T-helper 9 cell (primary cell): ENCODE measurements around the gene SEC14L6.
"Not testable (repeated sequence)": the region's sequence is repeated elsewhere in the genome, so short reads cannot be mapped to it uniquely, and the experiment has no call there.

Source experiments
- DNase-seq: peaks from one replicate; pipeline ENCODE4 v3.0.0-alpha.2; 2020

Gene SEC14L6

DNA sequence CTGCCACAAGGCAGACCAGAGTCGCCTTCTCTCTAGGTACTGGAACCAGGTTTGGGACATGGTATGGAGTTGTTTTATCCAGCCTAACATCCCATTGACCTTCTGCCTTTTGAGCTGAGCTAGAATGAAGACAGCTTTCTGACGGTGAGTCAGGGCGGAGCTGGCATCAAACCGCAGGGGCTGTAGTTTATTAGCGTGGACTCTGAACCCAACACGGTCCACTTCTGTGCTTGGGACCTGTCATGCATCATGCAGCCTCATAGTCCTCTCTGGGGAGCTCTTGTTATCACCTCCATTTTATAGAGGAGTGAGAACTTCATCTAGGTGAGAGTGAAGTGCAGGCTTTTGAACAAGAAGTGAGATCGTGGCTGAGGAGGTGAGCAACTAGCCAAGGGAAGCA lies 19.6 kb upstream of the SEC14L6 start:
- DNase-seq, result no peak

DNA sequence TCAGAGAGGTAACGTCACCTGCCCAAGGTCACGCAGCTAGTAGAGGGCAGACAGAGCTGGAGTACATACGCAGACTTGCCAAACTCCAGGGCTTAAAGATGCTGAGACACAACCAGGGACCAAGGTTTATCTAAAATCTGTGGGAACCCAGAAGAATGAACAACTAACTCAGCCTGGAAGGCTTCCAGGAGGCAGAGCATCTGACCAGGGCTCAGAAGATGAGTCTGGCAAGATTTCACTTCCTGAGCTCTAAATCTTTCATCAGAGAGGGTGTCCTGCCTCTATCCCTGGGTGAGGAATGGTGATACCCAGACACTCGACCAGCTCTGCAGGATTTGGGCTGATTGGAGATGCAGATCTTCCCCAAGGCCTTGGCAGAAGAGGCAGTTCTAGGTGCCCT lies 18.8 kb upstream of the SEC14L6 start:
- DNase-seq, result no peak

DNA sequence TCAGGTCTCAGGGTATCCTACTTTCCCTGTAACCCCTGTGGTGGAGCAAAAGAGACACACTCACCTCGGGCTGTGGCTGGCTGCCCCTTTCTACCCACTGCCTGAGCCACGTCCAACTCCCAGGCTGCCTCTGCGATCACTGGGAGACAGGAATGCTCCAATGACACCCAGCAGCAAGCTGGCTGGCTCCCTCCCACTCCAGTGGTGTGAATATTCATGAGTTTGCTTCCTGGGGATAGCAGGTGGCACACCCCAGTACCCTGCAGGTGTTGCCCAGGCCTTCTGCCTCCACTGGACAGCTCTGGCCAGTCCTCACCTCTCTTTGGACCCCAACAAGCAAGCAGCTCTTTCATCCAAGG lies 18.2 kb upstream of the SEC14L6 start:
- no peak for DNase-seq

GRCh38 chr22:30564045-30564760 lies 17.7 kb upstream of the SEC14L6 start:
- no peak for DNase-seq

DNA sequence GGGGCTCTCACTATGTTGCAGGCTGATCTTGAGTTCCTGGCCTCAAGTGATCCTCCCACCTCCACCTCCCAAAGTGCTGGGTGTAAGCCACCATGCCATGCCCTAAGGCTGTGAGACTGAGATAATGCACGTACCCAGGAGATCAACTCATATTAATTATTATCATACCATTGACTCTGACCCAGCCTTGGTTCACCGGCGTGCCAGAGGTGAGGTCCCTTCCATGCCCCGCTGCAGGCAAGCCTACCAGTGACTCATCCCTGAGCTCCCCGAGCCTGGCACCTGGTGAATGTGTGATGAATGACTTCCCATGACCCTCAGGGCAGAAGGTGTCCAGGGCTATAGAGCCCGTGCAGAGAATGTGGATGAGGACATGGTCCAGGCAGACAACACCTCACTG lies 15.8 kb upstream of the SEC14L6 start:
- no peak for DNase-seq

GRCh38 chr22:30561402-30562189 lies 15.1 kb upstream of the SEC14L6 start:
- DNase-seq, result no peak

GRCh38 chr22:30560643-30561202 lies 14.2 kb upstream of the SEC14L6 start:
- DNase-seq, result not testable (repeated sequence)

DNA sequence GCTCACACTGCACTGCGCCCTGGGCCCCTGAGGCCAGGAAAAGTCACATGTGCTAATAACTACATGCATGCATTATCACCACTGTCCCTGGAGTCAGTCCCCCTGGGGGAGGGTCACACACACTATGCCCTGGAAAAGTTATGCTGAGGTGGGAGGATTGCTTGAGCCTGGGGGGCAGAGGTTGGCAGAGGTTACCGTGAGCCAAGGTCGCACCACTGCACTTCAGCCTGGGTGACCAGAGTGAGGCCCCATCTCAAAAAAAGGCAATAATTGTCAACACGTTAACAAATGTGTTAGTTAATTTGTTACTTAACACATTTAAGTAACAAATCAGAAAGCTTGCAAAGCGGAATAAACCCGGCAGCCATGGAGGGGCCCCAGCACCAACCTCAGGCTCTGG lies 13.3 kb upstream of the SEC14L6 start:
- no peak for DNase-seq

GRCh38 chr22:30557243-30557642 lies 10.7 kb upstream of the SEC14L6 start:
- DNase-seq, result no peak

DNA sequence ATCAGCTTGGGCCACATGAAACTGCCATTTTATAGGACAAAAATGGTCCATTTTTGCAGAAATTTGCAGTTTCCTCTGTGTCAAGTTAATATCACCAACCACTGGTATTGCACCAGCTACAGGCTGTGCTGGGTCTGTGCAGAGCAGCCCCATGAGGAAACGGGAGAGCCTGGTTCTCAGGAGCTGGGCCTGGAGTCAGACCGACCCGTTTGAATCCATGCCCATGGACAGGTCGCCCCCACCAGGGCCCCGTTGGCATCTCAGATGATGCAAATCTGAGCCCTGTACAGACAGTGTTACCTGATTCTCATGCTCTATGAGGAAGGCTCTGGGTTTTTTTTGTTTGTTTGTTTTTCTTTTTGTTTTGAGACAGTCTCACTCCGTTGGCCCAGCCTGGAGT lies 9.8 kb upstream of the SEC14L6 start:
- no peak for DNase-seq

DNA sequence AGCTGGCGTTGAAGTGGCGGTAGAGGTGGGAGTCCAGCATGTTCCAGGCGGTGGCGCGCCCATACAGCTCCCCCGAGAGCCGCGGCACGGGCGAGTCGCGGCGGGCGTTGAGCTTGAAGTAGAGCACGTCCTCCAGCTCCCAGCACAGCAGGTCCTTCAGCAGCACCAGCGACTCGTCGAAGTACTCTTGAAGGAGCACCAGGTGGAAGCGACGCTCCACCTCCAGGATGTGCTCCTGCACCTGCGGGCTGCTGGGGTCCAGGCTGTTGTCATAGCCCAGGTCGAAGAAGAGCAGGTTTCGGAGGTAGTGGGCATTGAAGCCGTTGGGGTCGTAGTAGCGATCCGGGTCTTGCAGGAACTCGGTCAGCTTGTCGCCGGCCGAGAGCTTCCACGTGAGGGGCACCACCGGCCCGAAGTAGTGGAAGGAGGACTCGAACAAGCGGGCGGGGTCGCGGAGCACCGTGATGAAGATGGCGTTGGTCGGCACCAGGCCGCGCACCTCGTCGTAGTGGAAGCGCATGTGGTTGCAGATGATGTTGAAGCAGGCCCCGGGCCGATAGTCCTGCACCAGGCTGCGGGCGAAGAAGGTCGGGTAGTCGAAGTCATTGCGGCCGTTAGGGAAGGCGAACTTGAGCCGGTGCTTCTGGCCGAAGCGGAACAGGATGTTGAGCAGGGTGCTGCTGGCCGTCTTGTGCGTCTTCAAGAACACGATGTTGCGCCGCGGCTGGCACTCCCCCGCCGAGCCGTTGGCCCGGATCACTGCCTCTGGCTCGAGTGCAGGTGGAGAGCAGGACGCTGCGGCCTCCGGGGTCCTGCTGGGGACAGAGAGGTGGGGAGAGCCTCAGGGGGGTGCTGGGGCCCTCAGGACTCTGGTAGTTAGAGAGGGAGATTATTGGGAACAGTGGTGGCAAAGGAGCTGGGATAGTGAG lies 9.0 kb upstream of the SEC14L6 start:
- no peak for DNase-seq

- DNase-seq, result no peak
Measured at GRCh38 chr22:30553971-30554370, 7.4 kb upstream of the SEC14L6 start.

DNA sequence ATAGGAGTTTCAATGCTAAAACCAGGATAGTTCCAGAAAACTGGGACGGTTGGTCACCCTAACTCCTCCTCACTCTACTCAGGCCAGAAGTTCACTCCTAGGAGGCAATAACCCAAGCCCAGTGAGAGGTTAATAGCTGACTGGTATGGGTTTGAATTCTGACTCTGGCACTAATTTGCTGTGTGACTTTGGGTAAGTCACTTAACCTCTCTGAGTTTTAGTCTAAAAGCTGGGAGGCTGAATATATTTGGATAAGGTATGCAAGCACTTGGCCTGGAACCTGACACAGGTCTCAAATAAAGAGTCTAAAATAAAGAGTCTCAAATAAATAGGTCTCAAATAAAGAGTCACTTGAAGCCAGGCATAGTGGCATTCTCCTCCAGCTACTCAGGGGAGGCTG lies 6.2 kb upstream of the SEC14L6 start:
- no peak for DNase-seq

DNA sequence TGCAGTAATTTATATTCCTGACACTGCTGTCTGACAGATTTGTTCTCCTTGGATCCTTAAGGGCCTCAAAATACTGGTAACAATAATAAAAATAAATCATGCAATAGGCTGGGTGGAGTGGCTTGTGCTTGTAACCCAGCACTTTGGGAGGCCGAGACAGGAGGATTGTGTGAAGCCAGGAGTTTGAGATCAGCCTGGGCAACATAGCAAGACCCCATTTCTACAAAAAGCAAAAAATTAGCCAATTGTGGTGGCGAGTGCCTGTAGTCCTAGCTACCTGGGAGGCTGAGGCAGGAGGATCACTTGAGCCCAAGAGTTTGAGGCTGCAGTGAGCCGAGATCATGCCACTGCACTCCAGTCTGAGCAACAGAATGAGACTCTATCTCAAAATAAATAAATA lies 5.3 kb upstream of the SEC14L6 start:
- not testable (repeated sequence) for DNase-seq

DNA sequence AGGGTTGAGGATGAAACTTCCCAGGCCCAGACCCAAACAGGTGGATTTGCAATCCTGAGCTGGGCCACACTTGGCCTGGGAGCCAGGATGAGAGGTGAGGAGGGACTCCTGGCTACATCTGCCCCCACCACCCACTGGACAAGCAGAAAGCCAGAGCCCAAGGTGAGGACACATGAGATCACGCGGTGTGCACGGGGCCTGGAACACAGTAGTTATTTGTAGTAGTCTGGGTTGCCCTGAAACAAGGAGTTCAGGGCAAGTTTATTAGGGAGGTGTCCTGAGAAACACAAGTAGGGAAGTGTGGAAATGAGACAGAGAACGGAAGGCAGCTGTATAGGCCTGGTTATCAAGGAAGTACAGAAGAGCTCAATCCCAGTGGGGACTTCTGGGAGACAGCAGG lies 647 bp upstream of the SEC14L6 start:
- no peak for DNase-seq

GRCh38 chr22:30542811-30543188 lies 3.7 kb downstream of the SEC14L6 start:
- no peak for DNase-seq

DNA sequence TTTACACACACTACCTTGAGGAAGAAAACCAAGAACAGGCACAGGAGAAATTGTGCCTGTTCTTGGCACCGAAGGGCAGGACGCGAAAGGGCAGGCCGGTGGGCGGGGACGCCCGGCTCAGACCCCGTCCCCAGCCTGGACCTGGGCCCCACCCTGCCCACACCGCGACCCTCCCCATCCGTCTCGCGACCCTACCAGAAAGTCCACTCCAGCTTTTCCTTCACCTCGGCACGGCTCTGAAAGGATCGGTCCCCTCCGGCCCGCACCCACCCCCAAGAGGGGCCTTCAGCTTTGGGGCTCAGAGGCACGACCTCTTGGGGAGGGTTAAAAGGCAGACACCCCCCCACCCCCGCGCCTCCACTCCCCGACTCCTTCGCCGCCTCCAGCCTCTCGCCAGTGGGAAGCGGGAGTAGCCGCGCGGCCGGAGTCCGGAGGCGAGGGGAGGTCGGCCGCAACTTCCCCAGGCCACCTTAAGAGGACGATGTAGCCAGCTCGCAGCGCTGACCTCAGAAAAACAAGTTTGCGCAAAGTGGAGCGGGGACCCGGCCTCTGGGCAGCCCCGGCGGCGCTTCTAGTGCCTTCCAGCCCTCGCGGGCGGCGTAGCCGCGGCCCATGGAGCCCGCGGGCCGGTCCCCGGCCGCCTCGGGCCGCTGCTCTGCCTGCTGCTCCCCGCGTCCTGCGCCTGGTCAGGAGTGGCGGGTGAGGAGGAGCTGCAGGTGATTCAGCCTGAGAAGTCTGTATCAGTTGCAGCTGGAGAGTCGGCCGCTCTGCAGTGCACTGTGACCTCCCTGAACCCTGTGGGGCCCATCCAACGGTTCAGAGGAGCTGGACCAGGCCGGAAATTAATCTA lies 4.4 kb downstream of the SEC14L6 start:
- no peak for DNase-seq

- DNase-seq, result not testable (repeated sequence)
Measured at GRCh38 chr22:30541511-30541910, 5.0 kb downstream of the SEC14L6 start.

DNA sequence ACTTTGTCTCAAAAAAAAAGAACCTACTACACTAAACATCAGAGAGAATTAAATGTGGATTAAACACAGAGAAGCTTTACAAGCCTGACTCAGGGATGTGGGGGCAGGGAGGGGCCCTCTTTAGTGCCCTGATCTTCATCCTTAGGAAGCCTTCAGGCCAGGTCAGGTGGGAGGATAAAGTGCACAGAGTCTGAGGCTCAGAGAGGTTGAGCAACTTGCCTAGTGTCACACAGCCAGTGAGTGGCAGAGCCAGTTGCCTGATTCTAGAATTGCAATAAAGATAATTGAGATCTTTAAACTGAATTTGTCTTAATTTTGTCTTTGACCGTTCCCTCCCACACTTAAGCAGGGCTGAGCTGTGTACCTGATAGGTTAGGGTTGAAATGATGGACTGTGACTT lies 7.2 kb downstream of the SEC14L6 start:
- no peak for DNase-seq

GRCh38 chr22:30538280-30538679 lies 8.3 kb downstream of the SEC14L6 start:
- DNase-seq, result no peak

DNA sequence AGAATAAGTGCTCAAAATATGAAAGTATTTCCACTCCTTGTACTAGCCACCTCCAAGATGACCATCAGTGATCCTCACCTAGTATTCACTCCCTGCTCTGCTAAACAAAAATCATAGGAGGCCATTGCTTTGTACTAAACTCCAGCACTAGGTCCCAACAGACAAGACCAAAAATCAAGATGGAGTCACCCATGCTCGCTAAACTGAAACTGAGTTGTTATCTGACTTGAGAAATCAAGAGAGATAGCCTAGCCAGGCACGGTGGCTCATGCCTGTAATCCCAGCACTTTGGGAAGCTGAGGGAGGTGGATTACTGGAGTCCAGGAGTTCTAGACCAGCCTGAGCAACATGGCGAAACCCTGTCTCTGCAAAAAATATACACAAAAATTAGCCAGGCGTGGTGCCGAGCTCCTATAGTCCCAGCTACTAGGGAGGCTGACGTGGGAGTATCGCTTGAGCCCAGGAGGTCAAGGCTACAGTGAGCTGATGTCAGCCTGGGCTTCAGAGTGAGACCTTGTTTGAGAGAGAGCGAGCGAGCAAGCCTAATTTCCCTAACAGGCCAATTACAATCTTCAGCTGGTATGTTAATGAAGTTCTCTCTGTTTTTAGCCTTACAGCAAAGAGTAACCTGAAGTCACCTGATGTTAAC lies 9.3 kb downstream of the SEC14L6 start:
- DNase-seq, result no peak

GRCh38 chr22:30535182-30535581 lies 11.4 kb downstream of the SEC14L6 start:
- no peak for DNase-seq
